Ishikawa (cell line): Measurements from ENCODE around the gene CDK7.
A peak's percentile ranks its signal among the peaks of the same experiment; 100 is the strongest.

Experiments used
- CEBPB ChIP-seq: IDR thresholded peaks from 2 replicates; pipeline ENCODE4 v1.6.1; 2012
- CREB1 ChIP-seq: IDR thresholded peaks from 2 replicates; pipeline ENCODE4 v1.6.1; 2012; ENCODE audit warnings: low read depth
- EGR1 ChIP-seq: IDR thresholded peaks from 2 replicates; pipeline ENCODE4 v1.6.1; 2012
- EP300 ChIP-seq: IDR thresholded peaks from 2 replicates; pipeline ENCODE4 v1.6.1; 2012; ENCODE audit warnings: borderline replicate concordance
- FOXM1 ChIP-seq: IDR thresholded peaks from 2 replicates; pipeline ENCODE4 v1.6.1; 2012; ENCODE audit warnings: low read depth, borderline replicate concordance
- NFIC ChIP-seq: IDR thresholded peaks from 2 replicates; pipeline ENCODE4 v1.6.1; 2012
- RAD21 ChIP-seq: IDR thresholded peaks from 2 replicates; pipeline ENCODE4 v1.6.1; 2012; ENCODE audit warnings: low read depth
- TAF1 ChIP-seq: IDR thresholded peaks from 2 replicates; pipeline ENCODE4 v1.6.1; 2012; ENCODE audit warnings: low read depth, mild to moderate bottlenecking
- TCF12 ChIP-seq: IDR thresholded peaks from 2 replicates; pipeline ENCODE4 v1.6.1; 2012; ENCODE audit warnings: low read depth
- TEAD4 ChIP-seq: IDR thresholded peaks from 2 replicates; pipeline ENCODE4 v1.6.1; 2012
- YY1 ChIP-seq: IDR thresholded peaks from 2 replicates; pipeline ENCODE4 v1.6.1; 2012; ENCODE audit warnings: low read depth
- ZBTB7A ChIP-seq: IDR thresholded peaks from 2 replicates; pipeline ENCODE4 v1.6.1; 2012; ENCODE audit warnings: low read depth
- TF ChIP-seq, protein P1 (sequence below): IDR thresholded peaks from 2 replicates; pipeline ENCODE4 v1.6.1; 2012; ENCODE audit warnings: low read depth, mild to moderate bottlenecking
- TF ChIP-seq, protein P2 (sequence below): IDR thresholded peaks from 2 replicates; pipeline ENCODE4 v1.6.1; 2012
- TF ChIP-seq, protein P3 (sequence below): IDR thresholded peaks from 2 replicates; pipeline ENCODE4 v1.6.1; 2012

The CDK7 gene

DNA sequence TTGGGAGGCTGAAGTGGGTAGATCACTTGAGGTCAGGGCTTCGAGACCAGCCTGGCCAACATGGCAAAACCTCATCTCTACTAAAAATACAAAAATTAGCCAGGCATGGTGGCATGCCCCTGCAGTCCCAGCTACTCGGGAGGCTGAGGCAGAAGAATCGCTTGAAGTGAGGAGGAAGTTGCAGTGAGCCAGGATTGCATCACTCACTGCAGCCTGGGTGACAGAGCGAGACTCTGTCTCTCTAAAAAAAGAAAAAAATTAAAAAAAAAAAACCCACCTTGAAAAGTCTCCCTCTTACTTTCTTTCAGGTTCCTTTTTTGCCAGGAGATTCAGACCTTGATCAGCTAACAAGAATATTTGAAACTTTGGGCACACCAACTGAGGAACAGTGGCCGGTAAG is 34.2 kb downstream of the CDK7 start:
- TF ChIP-seq TCF12 (no peak), CEBPB (no peak), YY1 (no peak), EP300 (no peak), TEAD4 (no peak), TAF1 (no peak), NFIC (no peak), EGR1 (no peak)
- TF ChIP-seq, protein P1, sequence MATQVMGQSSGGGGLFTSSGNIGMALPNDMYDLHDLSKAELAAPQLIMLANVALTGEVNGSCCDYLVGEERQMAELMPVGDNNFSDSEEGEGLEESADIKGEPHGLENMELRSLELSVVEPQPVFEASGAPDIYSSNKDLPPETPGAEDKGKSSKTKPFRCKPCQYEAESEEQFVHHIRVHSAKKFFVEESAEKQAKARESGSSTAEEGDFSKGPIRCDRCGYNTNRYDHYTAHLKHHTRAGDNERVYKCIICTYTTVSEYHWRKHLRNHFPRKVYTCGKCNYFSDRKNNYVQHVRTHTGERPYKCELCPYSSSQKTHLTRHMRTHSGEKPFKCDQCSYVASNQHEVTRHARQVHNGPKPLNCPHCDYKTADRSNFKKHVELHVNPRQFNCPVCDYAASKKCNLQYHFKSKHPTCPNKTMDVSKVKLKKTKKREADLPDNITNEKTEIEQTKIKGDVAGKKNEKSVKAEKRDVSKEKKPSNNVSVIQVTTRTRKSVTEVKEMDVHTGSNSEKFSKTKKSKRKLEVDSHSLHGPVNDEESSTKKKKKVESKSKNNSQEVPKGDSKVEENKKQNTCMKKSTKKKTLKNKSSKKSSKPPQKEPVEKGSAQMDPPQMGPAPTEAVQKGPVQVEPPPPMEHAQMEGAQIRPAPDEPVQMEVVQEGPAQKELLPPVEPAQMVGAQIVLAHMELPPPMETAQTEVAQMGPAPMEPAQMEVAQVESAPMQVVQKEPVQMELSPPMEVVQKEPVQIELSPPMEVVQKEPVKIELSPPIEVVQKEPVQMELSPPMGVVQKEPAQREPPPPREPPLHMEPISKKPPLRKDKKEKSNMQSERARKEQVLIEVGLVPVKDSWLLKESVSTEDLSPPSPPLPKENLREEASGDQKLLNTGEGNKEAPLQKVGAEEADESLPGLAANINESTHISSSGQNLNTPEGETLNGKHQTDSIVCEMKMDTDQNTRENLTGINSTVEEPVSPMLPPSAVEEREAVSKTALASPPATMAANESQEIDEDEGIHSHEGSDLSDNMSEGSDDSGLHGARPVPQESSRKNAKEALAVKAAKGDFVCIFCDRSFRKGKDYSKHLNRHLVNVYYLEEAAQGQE: no peak
- TF ChIP-seq, protein P2, sequence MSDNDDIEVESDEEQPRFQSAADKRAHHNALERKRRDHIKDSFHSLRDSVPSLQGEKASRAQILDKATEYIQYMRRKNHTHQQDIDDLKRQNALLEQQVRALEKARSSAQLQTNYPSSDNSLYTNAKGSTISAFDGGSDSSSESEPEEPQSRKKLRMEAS: no peak
- TF ChIP-seq, protein P3, sequence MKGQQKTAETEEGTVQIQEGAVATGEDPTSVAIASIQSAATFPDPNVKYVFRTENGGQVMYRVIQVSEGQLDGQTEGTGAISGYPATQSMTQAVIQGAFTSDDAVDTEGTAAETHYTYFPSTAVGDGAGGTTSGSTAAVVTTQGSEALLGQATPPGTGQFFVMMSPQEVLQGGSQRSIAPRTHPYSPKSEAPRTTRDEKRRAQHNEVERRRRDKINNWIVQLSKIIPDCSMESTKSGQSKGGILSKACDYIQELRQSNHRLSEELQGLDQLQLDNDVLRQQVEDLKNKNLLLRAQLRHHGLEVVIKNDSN: no peak

DNA sequence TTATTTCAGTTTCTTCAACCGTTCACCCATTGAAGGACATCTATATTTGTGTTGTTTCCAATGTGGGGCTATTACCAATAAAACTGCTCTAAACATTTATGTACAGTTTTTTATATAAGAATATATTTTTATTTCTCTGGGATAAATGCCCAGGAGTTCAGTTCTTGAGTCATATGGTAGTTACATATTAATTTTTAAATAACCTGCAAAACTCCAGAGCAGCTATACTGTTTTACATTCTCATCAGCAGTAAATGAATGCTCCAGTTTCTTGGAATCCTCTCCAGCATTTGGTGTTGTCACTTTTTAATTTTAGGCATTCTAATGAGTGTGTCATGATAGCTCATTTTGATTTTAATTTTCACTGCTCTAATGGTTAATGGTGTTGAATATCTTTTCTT is 36.2 kb downstream of the CDK7 start:
- no peak for TF ChIP-seq YY1
- TF ChIP-seq, protein P3: no peak
- TF ChIP-seq EP300: no peak
- no peak for TF ChIP-seq ZBTB7A
- TF ChIP-seq RAD21: no peak

DNA sequence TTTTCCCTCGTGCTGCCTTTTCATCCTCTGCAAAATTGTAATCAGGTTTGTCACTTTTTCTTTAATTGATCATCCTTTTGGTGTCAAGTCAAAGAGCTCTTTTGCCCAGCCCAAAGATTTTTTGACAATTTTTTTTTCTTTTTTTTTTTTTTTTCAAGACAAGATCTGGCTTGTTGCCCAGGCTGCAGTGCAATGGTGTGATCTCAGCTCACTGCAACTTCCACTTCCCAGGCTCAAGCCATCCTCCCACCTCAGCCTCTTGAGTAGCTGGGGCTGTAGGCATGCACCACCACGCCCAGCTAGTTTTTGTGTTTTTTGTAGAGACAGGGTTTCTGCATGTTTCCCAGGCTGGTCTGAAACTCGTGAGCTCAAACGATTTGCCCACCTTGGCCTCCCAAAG is 36.7 kb downstream of the CDK7 start:
- TF ChIP-seq NFIC: peak; percentile 70
- no peak for TF ChIP-seq TAF1
- TF ChIP-seq, protein P1: no peak

DNA sequence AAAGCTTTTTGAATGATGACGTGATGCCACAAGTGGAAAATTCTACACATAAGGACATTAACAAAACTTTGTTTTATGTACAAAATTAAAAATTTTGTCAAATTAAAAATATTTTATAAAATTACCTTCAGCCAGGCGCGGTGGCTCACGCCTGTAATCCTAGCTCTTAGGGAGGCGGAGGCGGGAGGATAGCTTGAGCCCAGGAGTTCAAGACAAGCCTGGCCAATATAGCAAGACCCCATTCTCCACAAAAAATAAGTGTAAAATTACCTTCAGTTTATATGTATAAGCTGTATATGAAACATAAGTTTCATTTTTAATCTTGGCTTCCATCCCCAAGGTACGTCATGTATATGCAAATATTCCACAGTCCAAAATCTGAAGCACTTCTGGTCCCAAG is 40.9 kb downstream of the CDK7 start:
- TF ChIP-seq EP300 (no peak), CEBPB (no peak), TCF12 (no peak), CREB1 (no peak)
- TF ChIP-seq, protein P1: no peak

DNA sequence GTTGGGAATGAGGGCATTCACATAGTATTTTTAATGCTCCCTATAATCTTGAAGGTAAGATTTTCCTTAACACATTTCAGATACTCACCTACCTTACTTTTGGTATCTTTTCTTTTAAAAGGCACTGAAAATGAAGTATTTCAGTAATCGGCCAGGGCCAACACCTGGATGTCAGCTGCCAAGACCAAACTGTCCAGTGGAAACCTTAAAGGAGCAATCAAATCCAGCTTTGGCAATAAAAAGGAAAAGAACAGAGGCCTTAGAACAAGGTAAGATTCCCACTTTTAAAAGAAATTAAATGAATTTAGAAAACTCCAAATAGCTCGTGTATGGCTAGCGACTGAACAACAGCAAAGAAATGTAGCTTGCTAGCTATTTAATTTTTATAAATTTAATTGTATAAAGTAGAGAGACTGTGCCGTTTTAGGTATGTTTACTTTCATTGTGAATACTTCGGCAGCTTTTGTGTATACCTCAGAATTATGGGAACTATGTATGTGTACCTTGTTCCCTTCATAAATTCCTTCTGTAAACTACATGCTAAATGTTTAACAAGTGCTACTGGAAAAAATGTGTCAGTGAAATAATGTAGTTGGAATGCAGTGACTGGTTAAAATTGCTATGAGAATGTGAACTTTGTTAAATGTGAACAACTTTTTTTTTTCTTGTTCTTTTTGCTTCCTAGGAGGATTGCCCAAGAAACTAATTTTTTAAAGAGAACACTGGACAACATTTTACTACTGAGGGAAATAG is 41.9 kb downstream of the CDK7 start:
- no peak for TF ChIP-seq YY1
- TF ChIP-seq, protein P3: no peak
- TF ChIP-seq EP300: no peak
- TF ChIP-seq CREB1: no peak
- TF ChIP-seq TCF12: no peak
- no peak for TF ChIP-seq FOXM1
- TF ChIP-seq TEAD4: no peak
- TF ChIP-seq RAD21: no peak
- no peak for TF ChIP-seq NFIC
- TF ChIP-seq, protein P1: no peak
- TF ChIP-seq EGR1: no peak
- TF ChIP-seq CEBPB: no peak
- TF ChIP-seq ZBTB7A: no peak
- no peak for TF ChIP-seq TAF1
- TF ChIP-seq, protein P2: no peak
